Measurements from ENCODE around the gene NUDT4. TPM values are rescaled to one million over a fixed set of nuclear protein-coding genes. Genes with fewer than 3 reads are reported as not detected.

The NUDT4 gene
- total and polyA plus RNA-seq, 9 of the 15 experiments (the other 6 are each of a cell fraction or from before 2014, with no cell fraction given) = 38.1 to 164 (median 99.2) TPM

DNA sequence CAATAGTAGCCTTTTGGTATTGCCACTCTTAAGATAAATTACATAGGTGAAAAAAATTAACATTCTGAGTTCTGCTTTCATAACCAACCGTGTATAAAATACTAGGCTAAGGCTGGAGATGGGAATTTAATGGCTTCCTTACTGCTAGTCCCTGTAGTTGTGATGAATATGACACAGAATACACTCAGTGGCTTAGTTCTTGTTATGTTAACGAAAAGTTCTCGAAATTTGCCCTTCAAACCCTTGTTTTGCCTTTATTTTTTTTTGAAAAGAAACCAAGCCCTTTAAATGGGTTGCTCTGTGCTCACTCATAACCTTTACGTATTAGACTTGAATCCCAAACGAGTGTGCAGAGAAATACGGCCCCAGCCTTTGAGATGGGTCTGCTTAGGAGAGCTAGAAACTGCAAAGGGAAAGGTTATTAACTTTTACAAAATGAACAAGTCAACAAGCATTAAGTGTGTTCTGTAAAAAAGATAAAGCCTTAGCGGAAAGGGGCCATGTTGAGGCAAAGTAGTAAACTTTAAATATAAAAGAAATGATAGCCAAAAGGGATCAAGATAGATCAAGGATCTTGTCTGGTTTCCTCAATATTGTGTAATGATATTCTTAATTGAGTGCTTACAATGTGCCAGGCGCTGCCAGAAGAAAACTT is 1.7 kb downstream of the NUDT4 start (continued):
- TF ChIP-seq GTF2E2 (tag; IDR thresholded peaks at IDR 0.05) (0 out of 2 replicates have a peak, but pooled peaks have one; percentile 55), DPF2 (IDR thresholded peaks at IDR 0.05) (no peak)

DNA sequence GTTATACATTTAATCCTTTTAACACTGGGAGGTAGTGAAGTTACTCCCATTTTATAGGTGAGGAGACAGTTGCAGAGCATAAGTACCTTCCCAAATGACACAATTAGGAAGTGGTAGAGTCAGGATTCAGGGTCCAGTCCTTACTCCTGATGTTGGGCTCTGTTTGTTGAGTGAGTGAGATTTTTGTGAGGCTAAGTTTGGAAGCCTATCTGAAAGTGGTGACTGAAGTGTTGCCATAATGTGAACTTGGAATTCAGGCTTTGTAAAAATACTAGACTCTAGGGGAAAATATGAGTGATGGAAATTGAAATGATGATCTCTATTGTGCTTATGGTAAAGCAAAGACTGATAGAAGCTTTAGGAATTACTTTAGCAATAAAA is 2.2 kb downstream of the NUDT4 start:
- H3K9me3 ChIP-seq (replicated peaks; ENCODE audit: control insufficient read depth, insufficient read depth, low read depth, low read length) = no peaks in the 10 kb centered on the region
- no peaks in the 10 kb centered on the region for H3K27me3 ChIP-seq (ENCODE audit: control insufficient read depth in 2 of 2, insufficient read depth in 2 of 2, low read length in 2 of 2)
- TF ChIP-seq TBP (optimal IDR thresholded peaks at IDR 0.05; ENCODE audit: low read depth, low read length) = peak; percentile 49
- peak; percentile 2 for TF ChIP-seq TAF9B (IDR thresholded peaks at IDR 0.05; ENCODE audit: partially characterized antibody)
- 0 out of 2 replicates have a peak, but pooled peaks have one; percentile 32 for TF ChIP-seq SP1 (CRISPR knock-in tag; IDR thresholded peaks at IDR 0.05)
- no peak for TF ChIP-seq SMAD4 (CRISPR knock-in tag; conservative IDR thresholded peaks at IDR 0.05)
- TF ChIP-seq, protein P1, sequence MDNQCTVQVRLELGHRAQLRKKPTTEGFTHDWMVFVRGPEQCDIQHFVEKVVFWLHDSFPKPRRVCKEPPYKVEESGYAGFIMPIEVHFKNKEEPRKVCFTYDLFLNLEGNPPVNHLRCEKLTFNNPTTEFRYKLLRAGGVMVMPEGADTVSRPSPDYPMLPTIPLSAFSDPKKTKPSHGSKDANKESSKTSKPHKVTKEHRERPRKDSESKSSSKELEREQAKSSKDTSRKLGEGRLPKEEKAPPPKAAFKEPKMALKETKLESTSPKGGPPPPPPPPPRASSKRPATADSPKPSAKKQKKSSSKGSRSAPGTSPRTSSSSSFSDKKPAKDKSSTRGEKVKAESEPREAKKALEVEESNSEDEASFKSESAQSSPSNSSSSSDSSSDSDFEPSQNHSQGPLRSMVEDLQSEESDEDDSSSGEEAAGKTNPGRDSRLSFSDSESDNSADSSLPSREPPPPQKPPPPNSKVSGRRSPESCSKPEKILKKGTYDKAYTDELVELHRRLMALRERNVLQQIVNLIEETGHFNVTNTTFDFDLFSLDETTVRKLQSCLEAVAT (IDR thresholded peaks at IDR 0.05) = peak; percentile 70 to 83
- H3K9me1 ChIP-seq (ENCODE audit: control insufficient read depth, insufficient read depth, low read length) = no peaks in the 10 kb centered on the region
- in situ Hi-C loops (cut with MboI) = no loop called here
- intact Hi-C loops (cut with micrococcal nuclease) = loop anchor here (5.0 kb wide), 3 partner anchors 138 to 283 kb away; no protein-coding TSS in a partner anchor
- peak overlapping the region; percentile 99 for H3K4me2 ChIP-seq (ENCODE audit: insufficient read depth, low read length)
- ATAC-seq = no peak
- peak overlapping the region; percentile 97 for H3K4me3 ChIP-seq
- no TSS peak for BruUV-seq (replicated peaks)
- H2AFZ ChIP-seq (ENCODE audit: low read depth, low read length) = no peak overlapping the region
- DNase-seq (ENCODE audit: extremely low read depth in 1 of 4, low spot score in 3 of 4) = no peak
- FAIRE-seq = no peak
- peaks cover 44% of the 10 kb centered on the region for H3K36me3 ChIP-seq (ENCODE audit: control insufficient read depth, insufficient read depth, low read length)
- peaks cover 98% of the 10 kb centered on the region for H3K79me2 ChIP-seq (ENCODE audit: control insufficient read depth, insufficient read depth, low read length)
- peak overlapping the region; percentile 88 for H3K27ac ChIP-seq (ENCODE audit: extremely low read depth, low read depth, low read length)
- peaks cover 11 to 18% of the 10 kb centered on the region in 2 experiments; a peak in 4 of 5 replicates for H3K4me1 ChIP-seq (replicated peaks in 1 of 2; ENCODE audit: control insufficient read depth in 2 of 2, insufficient read depth in 2 of 2, low read length in 2 of 2)
- peaks cover 58% of the 10 kb centered on the region for H4K20me1 ChIP-seq (replicated peaks; ENCODE audit: control insufficient read depth, insufficient read depth, low read length)
- peak overlapping the region; percentile 32 to 92; a peak in 3 of 4 replicates for H3K9ac ChIP-seq (ENCODE audit: insufficient read depth in 1 of 2, low read depth in 2 of 2, low read length in 2 of 2)
- CTCF ChIA-PET (ENCODE audit: low intra/inter-chr PET ratio) = interaction anchor here (0.7 to 1.7 kb wide), 3 partner anchors 233 to 393 kb away, joined by 3 to 4 read pairs (median 4); no protein-coding TSS in a partner anchor
- POLR2A ChIA-PET = interaction anchor here (0.8 to 1.9 kb wide), 9 partner anchors 10 to 392 kb away, joined by 3 to 7 read pairs (median 3); no protein-coding TSS in a partner anchor
